Neural cell (in vitro differentiated cells): ENCODE results near the gene CDHR5.

Experiments
- EP300 ChIP-seq: fragments of 450-650 bp; conservative IDR thresholded peaks from 2 replicates; pipeline ENCODE4 v1.6.1; 2014; ENCODE audit warnings: antibody characterized with exemption, mild to moderate bottlenecking, moderate library complexity; ENCODE audit not compliant: poor library complexity, severe bottlenecking
- EZH2 ChIP-seq: fragments of 200-600, 300-800 bp; shearing (Covaris generic), sonication (generic); IDR thresholded peaks from 2 replicates; pipeline ENCODE4 v1.6.1; 2014; ENCODE audit warnings: antibody characterized with exemption, low read length, borderline replicate concordance, mild to moderate bottlenecking; ENCODE audit not compliant: insufficient read depth, poor library complexity, severe bottlenecking
- POLR2AphosphoS5 ChIP-seq: IDR thresholded peaks from 2 replicates; pipeline ENCODE4 v1.6.1; 2012
- RAD21 ChIP-seq: fragments of 450-650 bp; conservative IDR thresholded peaks from 2 replicates; pipeline ENCODE4 v1.6.1; 2014; ENCODE audit warnings: antibody characterized with exemption, mild to moderate bottlenecking, moderate library complexity
- SMC3 ChIP-seq: fragments of 450-650 bp; conservative IDR thresholded peaks from 2 replicates; pipeline ENCODE4 v1.6.1; 2014; ENCODE audit warnings: antibody characterized with exemption, mild to moderate bottlenecking, moderate library complexity; ENCODE audit not compliant: poor library complexity
- TF ChIP-seq, protein P1 (sequence below): fragments of 450-650 bp; IDR thresholded peaks from 2 replicates; pipeline ENCODE4 v1.5.1; 2014; ENCODE audit warnings: antibody characterized with exemption, mild to moderate bottlenecking, moderate library complexity; ENCODE audit not compliant: poor library complexity, severe bottlenecking

- TF ChIP-seq, protein P1, sequence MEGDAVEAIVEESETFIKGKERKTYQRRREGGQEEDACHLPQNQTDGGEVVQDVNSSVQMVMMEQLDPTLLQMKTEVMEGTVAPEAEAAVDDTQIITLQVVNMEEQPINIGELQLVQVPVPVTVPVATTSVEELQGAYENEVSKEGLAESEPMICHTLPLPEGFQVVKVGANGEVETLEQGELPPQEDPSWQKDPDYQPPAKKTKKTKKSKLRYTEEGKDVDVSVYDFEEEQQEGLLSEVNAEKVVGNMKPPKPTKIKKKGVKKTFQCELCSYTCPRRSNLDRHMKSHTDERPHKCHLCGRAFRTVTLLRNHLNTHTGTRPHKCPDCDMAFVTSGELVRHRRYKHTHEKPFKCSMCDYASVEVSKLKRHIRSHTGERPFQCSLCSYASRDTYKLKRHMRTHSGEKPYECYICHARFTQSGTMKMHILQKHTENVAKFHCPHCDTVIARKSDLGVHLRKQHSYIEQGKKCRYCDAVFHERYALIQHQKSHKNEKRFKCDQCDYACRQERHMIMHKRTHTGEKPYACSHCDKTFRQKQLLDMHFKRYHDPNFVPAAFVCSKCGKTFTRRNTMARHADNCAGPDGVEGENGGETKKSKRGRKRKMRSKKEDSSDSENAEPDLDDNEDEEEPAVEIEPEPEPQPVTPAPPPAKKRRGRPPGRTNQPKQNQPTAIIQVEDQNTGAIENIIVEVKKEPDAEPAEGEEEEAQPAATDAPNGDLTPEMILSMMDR: no peak
- TF ChIP-seq EP300 (no peak), SMC3 (no peak), EZH2 (no peak), POLR2AphosphoS5 (no peak), RAD21 (no peak)
Measured at GRCh38 chr11:628056-628455, 3.3 kb upstream of the CDHR5 start.
